Measurements from ENCODE around the gene AR.

- TF ChIP-seq JUND (CRISPR knock-in tag; IDR thresholded peaks at IDR 0.05) (no peak), KLF6 (CRISPR knock-in tag; IDR thresholded peaks at IDR 0.05) (no peak), ZNF646 (CRISPR knock-in tag; IDR thresholded peaks at IDR 0.05) (no peak), NFYB (CRISPR knock-in tag; IDR thresholded peaks at IDR 0.05) (no peak), CTCF (CRISPR knock-in tag; IDR thresholded peaks at IDR 0.05) (no peak), ZNF207 (IDR thresholded peaks at IDR 0.05; ENCODE audit: borderline replicate concordance) (no peak)
Measured at GRCh38 chrX:67583171-67583570, 39.4 kb downstream of the AR start.
